HL-60 (cell line): Measurements from ENCODE around the gene UQCRQ.

ENCODE experiments used
- DNase-seq, 2 experiments: peaks; one replicate each; pipeline ENCODE4 v3.0.0-alpha.2; 2010 to 2020; ENCODE audit warnings: low read depth in 1 of 2, low spot score in 1 of 2
- H3K27ac ChIP-seq: fragments of 250-450 bp; sonication (Bioruptor Pico); replicated peaks from 2 replicates; pipeline ENCODE4 v1.5.1; 2020; ENCODE audit warnings: mild to moderate bottlenecking, moderate library complexity
- H3K27me3 ChIP-seq: fragments of 250-450 bp; sonication (Bioruptor Pico); 2 replicates; pipeline ENCODE4 v1.5.1; 2021; ENCODE audit warnings: mild to moderate bottlenecking, moderate library complexity; ENCODE audit not compliant: insufficient read depth, poor library complexity, severe bottlenecking
- H3K4me3 ChIP-seq: replicated peaks from 2 replicates; pipeline ENCODE4 v1.5.1; 2011; ENCODE audit warnings: mild to moderate bottlenecking, control low read depth, low read length; ENCODE audit not compliant: insufficient read depth
- CTCF ChIP-seq: IDR thresholded peaks from one replicate; pipeline ENCODE4 v1.5.1; 2011; ENCODE audit warnings: low read length, control low read depth, inconsistent platforms; ENCODE audit not compliant: insufficient read depth
- GABPA ChIP-seq: IDR thresholded peaks from 2 replicates; pipeline ENCODE4 v1.6.1; 2012; ENCODE audit warnings: low read depth
- POLR2AphosphoS5 ChIP-seq: IDR thresholded peaks from 2 replicates; pipeline ENCODE4 v1.6.1; 2012; ENCODE audit warnings: low read depth
- REST ChIP-seq: IDR thresholded peaks from 2 replicates; pipeline ENCODE4 v1.6.1; 2012; ENCODE audit warnings: low read depth; ENCODE audit not compliant: insufficient replicate concordance
- SPI1 ChIP-seq: IDR thresholded peaks from 2 replicates; pipeline ENCODE4 v1.6.1; 2012; ENCODE audit warnings: low read depth, mild to moderate bottlenecking, borderline replicate concordance
- long read RNA-seq: library from polyadenylated mRNA; unstranded; transcript quantifications from one replicate; pipeline ENCODE4 v2.0.0, GENCODE V29; 2020

The UQCRQ gene
- long read RNA-seq, transcript UQCRQ-203 (3 exons, 839 nt): major isoform, 9 of 19 reads
- long read RNA-seq, partial matches to known transcripts: 0 of 19 reads
- long read RNA-seq, other reads (novel, unspliced or antisense): 7 of 19 reads

GRCh38 chr5:132866342-132867045, at the start of gene UQCRQ, which contains the start of gene GDF9:
UQCRQ (plus strand) TSS chr5:132866642; CDS start chr5:132866882, 240 bp downstream.
GDF9 (minus strand) TSS chr5:132866469; CDS start chr5:132864533, 1,936 bp downstream.
- TF ChIP-seq GABPA: peak; percentile 81
- TF ChIP-seq SPI1: no peak
- TF ChIP-seq CTCF: no peak
- peak; percentile 89 for TF ChIP-seq POLR2AphosphoS5
- peak; percentile 6 for TF ChIP-seq REST
- Histone ChIP-seq H3K4me3 (peak within 1 kb of the TSS; percentile 69), H3K27me3 (no peaks in the 10 kb centered on the region), H3K27ac (peak within 1 kb of the TSS; percentile 94)
- DNase-seq: peak; percentile 83 to 94

GRCh38 chr5:132817011-132817410, 49.4 kb upstream of the UQCRQ start:
- no peak for DNase-seq
- TF ChIP-seq GABPA (no peak), CTCF (no peak), POLR2AphosphoS5 (no peak), SPI1 (no peak)
- Histone ChIP-seq H3K27me3 (peaks cover 2% of the 10 kb centered on the region), H3K27ac (no peak overlapping the region), H3K4me3 (no peak overlapping the region)

- DNase-seq: no peak
- H3K4me3 ChIP-seq: no peak overlapping the region
- no peak for TF ChIP-seq SPI1
- no peak for TF ChIP-seq REST
- TF ChIP-seq GABPA: no peak
- no peak for TF ChIP-seq CTCF
- TF ChIP-seq POLR2AphosphoS5: no peak
These were observed 47.0 kb upstream of the UQCRQ start for GRCh38 chr5:132819468-132819867.

More at GRCh38 chr5:132819468-132819867, 47.0 kb upstream of the UQCRQ start:
- Histone ChIP-seq H3K27me3 (no peaks in the 10 kb centered on the region), H3K27ac (no peak overlapping the region)
